ENCODE measurements around the gene ST3GAL5.

ST3GAL5 gene

DNA sequence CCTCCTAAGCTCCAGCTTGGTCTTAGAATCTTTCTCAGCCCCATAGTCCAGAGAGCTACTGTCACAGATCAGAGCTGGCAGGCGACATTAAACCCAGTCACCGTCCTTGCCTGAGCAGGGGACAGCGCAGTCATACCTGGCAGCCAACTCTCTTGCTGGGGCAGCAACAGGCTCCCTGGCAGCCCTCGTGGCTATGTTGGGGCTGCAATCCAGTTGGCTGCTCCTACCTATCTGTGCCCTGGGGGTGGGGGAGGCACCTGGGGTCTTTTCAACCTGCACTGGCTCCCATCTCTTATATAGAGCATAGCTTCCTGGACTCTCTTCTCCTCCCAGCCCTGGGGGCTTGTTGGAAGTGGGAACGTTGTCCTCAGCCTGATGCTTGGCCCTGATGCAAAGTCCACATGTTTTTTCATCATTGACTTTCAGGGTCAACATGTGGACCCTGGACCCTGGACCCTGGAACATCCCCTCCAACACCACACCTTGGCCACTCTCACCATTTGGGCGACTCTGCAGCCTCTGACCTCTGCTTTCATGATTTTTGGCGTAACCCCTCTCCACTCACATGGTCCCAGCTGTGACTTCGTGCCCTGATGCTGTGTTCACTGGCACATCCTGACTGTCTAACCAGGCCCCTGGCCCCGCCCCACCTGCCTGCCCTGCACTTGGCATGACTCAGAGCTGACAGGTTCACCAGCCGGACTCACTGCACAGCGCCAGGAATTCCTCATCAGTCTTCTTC lies 89.4 kb downstream of the ST3GAL5 start:
- no peak overlapping the region for H3K4me3 ChIP-seq (replicated peaks; ENCODE audit: insufficient read depth, low read length)
- no peak for TF ChIP-seq POLR2AphosphoS5 (IDR thresholded peaks at IDR 0.05; ENCODE audit: low read depth)
- no peak for DNase-seq (ENCODE audit: low read depth in 1 of 2, low spot score in 1 of 2)

DNA sequence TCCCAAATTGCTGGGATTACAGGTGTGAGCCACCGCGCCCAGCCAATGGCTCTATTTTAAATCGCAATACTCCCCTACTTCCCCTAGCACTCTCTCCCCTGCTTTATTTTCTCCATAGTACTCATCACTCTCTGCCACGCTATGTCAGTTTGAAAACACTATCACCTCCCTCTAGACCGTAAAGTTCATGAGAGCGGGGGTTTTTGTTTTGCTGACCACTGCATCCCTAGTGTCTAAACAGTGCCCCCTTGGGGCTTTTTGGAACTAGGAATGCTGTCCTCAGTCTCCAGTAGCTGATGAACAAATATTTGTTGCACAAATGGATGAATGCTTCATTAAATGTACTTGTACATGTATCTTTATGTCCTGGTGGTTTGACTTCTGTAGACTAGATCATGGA lies 90.9 kb downstream of the ST3GAL5 start:
- DNase-seq (ENCODE audit: low read depth in 1 of 2, low spot score in 1 of 2): no peak
- Histone ChIP-seq H3K4me3 (replicated peaks; ENCODE audit: insufficient read depth, low read length) (no peak overlapping the region), H3K27me3 (ENCODE audit: insufficient read depth, poor library complexity, severe bottlenecking) (no peaks in the 10 kb centered on the region), H3K27ac (replicated peaks) (no peak overlapping the region)
- TF ChIP-seq, protein P1, sequence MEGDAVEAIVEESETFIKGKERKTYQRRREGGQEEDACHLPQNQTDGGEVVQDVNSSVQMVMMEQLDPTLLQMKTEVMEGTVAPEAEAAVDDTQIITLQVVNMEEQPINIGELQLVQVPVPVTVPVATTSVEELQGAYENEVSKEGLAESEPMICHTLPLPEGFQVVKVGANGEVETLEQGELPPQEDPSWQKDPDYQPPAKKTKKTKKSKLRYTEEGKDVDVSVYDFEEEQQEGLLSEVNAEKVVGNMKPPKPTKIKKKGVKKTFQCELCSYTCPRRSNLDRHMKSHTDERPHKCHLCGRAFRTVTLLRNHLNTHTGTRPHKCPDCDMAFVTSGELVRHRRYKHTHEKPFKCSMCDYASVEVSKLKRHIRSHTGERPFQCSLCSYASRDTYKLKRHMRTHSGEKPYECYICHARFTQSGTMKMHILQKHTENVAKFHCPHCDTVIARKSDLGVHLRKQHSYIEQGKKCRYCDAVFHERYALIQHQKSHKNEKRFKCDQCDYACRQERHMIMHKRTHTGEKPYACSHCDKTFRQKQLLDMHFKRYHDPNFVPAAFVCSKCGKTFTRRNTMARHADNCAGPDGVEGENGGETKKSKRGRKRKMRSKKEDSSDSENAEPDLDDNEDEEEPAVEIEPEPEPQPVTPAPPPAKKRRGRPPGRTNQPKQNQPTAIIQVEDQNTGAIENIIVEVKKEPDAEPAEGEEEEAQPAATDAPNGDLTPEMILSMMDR (IDR thresholded peaks at IDR 0.05; ENCODE audit: insufficient read depth, low read length): no peak
- TF ChIP-seq, protein P2, sequence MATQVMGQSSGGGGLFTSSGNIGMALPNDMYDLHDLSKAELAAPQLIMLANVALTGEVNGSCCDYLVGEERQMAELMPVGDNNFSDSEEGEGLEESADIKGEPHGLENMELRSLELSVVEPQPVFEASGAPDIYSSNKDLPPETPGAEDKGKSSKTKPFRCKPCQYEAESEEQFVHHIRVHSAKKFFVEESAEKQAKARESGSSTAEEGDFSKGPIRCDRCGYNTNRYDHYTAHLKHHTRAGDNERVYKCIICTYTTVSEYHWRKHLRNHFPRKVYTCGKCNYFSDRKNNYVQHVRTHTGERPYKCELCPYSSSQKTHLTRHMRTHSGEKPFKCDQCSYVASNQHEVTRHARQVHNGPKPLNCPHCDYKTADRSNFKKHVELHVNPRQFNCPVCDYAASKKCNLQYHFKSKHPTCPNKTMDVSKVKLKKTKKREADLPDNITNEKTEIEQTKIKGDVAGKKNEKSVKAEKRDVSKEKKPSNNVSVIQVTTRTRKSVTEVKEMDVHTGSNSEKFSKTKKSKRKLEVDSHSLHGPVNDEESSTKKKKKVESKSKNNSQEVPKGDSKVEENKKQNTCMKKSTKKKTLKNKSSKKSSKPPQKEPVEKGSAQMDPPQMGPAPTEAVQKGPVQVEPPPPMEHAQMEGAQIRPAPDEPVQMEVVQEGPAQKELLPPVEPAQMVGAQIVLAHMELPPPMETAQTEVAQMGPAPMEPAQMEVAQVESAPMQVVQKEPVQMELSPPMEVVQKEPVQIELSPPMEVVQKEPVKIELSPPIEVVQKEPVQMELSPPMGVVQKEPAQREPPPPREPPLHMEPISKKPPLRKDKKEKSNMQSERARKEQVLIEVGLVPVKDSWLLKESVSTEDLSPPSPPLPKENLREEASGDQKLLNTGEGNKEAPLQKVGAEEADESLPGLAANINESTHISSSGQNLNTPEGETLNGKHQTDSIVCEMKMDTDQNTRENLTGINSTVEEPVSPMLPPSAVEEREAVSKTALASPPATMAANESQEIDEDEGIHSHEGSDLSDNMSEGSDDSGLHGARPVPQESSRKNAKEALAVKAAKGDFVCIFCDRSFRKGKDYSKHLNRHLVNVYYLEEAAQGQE (IDR thresholded peaks at IDR 0.05; ENCODE audit: insufficient replicate concordance, low read depth): no peak
- TF ChIP-seq POLR2AphosphoS5 (IDR thresholded peaks at IDR 0.05; ENCODE audit: low read depth) (no peak), SPI1 (IDR thresholded peaks at IDR 0.05; ENCODE audit: borderline replicate concordance, low read depth) (no peak), GABPA (IDR thresholded peaks at IDR 0.05; ENCODE audit: low read depth) (no peak)

More for the DNA sequence above, 89.4 kb downstream of the ST3GAL5 start:
- H3K27me3 ChIP-seq (ENCODE audit: insufficient read depth, poor library complexity, severe bottlenecking): no peaks in the 10 kb centered on the region
- H3K27ac ChIP-seq (replicated peaks): no peak overlapping the region

DNA sequence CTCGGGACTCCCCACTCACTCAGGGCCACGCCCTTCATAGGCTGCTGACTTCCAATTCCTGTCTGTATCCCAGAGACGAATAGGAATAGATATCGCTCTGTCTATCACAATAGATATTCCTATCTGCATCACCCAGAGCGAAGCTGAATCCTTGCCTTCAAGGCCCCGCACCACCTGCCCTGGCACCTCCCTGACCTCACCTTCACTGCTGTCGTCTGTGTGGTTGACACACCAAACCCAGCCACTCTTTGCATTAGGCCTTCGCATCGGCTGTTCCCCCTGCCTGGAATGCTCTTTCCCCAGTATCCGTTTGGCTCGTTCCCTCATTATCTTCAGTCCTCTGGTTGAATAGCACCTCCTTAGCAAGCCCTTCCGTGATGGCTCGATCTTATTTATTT lies 91.5 kb downstream of the ST3GAL5 start:
- TF ChIP-seq POLR2AphosphoS5 (IDR thresholded peaks at IDR 0.05; ENCODE audit: low read depth) (no peak), GABPA (IDR thresholded peaks at IDR 0.05; ENCODE audit: low read depth) (no peak), SPI1 (IDR thresholded peaks at IDR 0.05; ENCODE audit: borderline replicate concordance, low read depth) (no peak)
- TF ChIP-seq, protein P1 (IDR thresholded peaks at IDR 0.05; ENCODE audit: insufficient read depth, low read length): no peak
- TF ChIP-seq, protein P2 (IDR thresholded peaks at IDR 0.05; ENCODE audit: insufficient replicate concordance, low read depth): no peak
- Histone ChIP-seq H3K27ac (replicated peaks) (no peak overlapping the region), H3K4me3 (replicated peaks; ENCODE audit: insufficient read depth, low read length) (no peak overlapping the region), H3K27me3 (ENCODE audit: insufficient read depth, poor library complexity, severe bottlenecking) (no peaks in the 10 kb centered on the region)
- DNase-seq (ENCODE audit: low read depth in 1 of 2, low spot score in 1 of 2): no peak

DNA sequence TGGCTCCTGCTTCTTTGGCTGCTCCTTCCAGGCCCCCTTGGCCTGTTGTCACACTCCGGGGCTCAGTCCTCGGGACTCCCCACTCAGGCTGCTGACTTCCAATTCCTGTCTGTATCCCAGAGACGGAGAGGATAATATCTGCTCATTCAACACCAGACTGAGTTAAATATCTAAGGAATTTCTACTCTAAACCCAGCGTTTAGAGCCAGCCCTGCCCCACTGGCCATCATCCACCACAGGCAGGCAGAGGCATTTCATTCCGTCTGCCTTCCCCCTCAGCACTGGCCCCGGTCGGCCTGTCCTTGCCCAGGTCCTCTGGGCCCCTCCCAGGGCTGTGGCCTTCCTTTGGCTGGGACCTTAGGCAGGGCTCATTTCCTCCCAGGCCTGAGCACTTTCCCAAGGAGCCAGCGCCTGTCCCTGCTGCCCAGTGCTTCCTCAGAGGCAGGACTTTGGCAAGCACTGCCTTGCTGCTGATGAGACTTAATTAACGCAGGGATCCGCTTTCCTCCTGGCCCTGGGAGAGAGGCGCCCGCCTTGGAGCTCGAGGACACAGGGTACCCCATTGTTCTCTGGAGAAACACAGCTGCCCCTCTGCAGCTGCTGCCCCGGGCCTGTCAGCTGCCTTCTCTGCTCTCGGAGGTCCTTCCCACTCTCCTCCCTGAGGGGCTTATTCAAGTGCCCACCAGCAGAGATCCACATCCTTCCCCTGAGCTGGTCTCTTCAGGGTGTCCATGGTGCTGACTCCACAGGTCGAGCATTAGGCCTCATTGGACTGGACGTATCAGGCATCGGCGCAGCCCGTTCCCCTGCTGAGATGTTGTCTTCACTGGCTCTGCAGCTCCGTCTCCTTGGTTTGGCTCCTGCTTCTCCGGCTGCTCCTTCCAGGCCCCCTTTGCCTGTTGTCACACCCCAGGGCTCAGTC lies 92.2 kb downstream of the ST3GAL5 start:
- Histone ChIP-seq H3K4me3 (replicated peaks; ENCODE audit: insufficient read depth, low read length) (no peak overlapping the region), H3K27ac (replicated peaks) (no peak overlapping the region), H3K27me3 (ENCODE audit: insufficient read depth, poor library complexity, severe bottlenecking) (no peaks in the 10 kb centered on the region)
- TF ChIP-seq, protein P1 (IDR thresholded peaks at IDR 0.05; ENCODE audit: insufficient read depth, low read length): no peak
- TF ChIP-seq, protein P2 (IDR thresholded peaks at IDR 0.05; ENCODE audit: insufficient replicate concordance, low read depth): peak; percentile 52
- TF ChIP-seq SPI1 (IDR thresholded peaks at IDR 0.05; ENCODE audit: borderline replicate concordance, low read depth): no peak
- no peak for TF ChIP-seq GABPA (IDR thresholded peaks at IDR 0.05; ENCODE audit: low read depth)
- TF ChIP-seq POLR2AphosphoS5 (IDR thresholded peaks at IDR 0.05; ENCODE audit: low read depth): no peak
- DNase-seq (ENCODE audit: low read depth in 1 of 2, low spot score in 1 of 2): no peak

All from HL-60 (cell line).